Uterus (tissue), 4 donors: ENCODE results near the gene CDR2L. TPM values are rescaled to one million over a fixed set of nuclear protein-coding genes. Genes with fewer than 3 reads are reported as not detected.

Experiments used
- DNase-seq, 2 donors: peaks; one replicate each; pipeline ENCODE4 v3.0.0-alpha.2; 2019 to 2020
- H3K27ac ChIP-seq, 2 donors: fragments of 200-600 bp; sonication (generic); 1 replicate in 1 of 2; 2 replicates in 1 of 2; pipeline ENCODE4 v1.5.1; 2016 to 2018
- H3K27me3 ChIP-seq, 2 donors: fragments of 200-600 bp; sonication (generic); one replicate each; pipeline ENCODE4 v1.5.1; 2018 to 2019; ENCODE audit warnings: control low read depth in 1 of 2
- H3K36me3 ChIP-seq, 2 donors: fragments of 200-600 bp; sonication (generic); one replicate each; pipeline ENCODE4 v1.5.1; 2019; ENCODE audit warnings: control low read depth in 1 of 2
- H3K4me1 ChIP-seq, 2 donors: fragments of 200-600 bp; sonication (generic); one replicate each; pipeline ENCODE4 v1.5.1; 2018 to 2019; ENCODE audit warnings: control low read depth in 1 of 2
- H3K4me3 ChIP-seq, 2 donors: fragments of 200-600 bp; sonication (generic); 1 replicate in 1 of 2; 2 replicates in 1 of 2; pipeline ENCODE4 v1.5.1; 2018 to 2019; ENCODE audit warnings: mild to moderate bottlenecking in 1 of 2
- H3K9me3 ChIP-seq, 2 donors: fragments of 200-600 bp; sonication (generic); one replicate each; pipeline ENCODE4 v1.5.1; 2019; ENCODE audit warnings: control low read depth in 1 of 2
- CTCF ChIP-seq, 4 experiments: fragments of 200-600 bp in 2 of 4; fragments of 450-650 bp in 2 of 4; sonication (generic) in 2 of 4; IDR thresholded peaks; one replicate each; pipeline ENCODE4 v1.5.1; 2016 to 2019; ENCODE audit warnings: antibody characterized with exemption in 4 of 4, mild to moderate bottlenecking in 2 of 4, moderate library complexity in 1 of 4
- POLR2A ChIP-seq, 2 donors: fragments of 450-650 bp; IDR thresholded peaks; one replicate each; pipeline ENCODE4 v1.6.1; 2016; ENCODE audit warnings: antibody characterized with exemption in 2 of 2, mild to moderate bottlenecking in 1 of 2, moderate library complexity in 1 of 2
- intact Hi-C: fragments of 100-400 bp; cut with DNase I; formaldehyde crosslinking; loops from one replicate; pipeline ENCODE4 v1.15.1; 2023; ENCODE audit warnings: low total_unique reads
- total RNA-seq, 4 donors: library from RNA; depleted of rRNA in 3 of 4; stranded (reverse); fragments of >200 nt in 3 of 4; gene quantifications; one replicate each; pipeline versions ENCODE4 v1.1.0 to v1.2.4, GENCODE V29; 2014 to 2023
- donor health status: DM: yes; HTN: yes; CAD: no.

CDR2L gene
- total RNA-seq, result 10 to 100 TPM in 1 of 4 donors, 1 to 10 TPM in 3; 4.7 to 25.4 (median 6.7) TPM

DNA sequence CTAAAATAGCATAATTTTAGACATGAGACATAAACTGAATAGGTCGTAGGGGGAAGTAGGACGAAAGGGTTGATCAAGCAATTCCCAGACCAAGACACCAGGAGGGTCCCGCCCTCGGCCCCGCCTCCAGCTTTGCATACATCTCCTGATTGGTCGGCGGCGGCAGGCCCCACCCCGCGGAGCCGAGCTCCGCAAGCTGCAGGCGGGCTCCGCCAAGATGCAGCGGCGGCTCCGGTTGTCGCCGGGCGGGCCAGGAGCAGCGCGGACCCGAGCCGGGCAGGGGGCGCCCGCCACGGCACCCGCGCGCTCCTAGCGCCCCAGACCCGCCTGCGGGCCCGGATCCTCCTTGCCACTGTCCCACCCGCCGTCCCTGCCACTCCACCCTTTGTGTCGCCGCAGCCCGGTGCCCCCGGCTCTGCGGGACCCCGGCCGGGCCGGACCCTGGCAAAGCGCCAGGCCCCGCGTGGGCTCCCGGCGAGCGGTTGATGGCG lies at the start of gene CDR2L:
Gene CDR2L (plus strand): TSS at position 215 of the 491 bp plus-strand sequence. CDS start 412 bp downstream, outside the sequence.
- H3K4me3 ChIP-seq, result peak within 1 kb of the TSS; percentile 78 to 83
- intact Hi-C loops, result no loop called here

DNA sequence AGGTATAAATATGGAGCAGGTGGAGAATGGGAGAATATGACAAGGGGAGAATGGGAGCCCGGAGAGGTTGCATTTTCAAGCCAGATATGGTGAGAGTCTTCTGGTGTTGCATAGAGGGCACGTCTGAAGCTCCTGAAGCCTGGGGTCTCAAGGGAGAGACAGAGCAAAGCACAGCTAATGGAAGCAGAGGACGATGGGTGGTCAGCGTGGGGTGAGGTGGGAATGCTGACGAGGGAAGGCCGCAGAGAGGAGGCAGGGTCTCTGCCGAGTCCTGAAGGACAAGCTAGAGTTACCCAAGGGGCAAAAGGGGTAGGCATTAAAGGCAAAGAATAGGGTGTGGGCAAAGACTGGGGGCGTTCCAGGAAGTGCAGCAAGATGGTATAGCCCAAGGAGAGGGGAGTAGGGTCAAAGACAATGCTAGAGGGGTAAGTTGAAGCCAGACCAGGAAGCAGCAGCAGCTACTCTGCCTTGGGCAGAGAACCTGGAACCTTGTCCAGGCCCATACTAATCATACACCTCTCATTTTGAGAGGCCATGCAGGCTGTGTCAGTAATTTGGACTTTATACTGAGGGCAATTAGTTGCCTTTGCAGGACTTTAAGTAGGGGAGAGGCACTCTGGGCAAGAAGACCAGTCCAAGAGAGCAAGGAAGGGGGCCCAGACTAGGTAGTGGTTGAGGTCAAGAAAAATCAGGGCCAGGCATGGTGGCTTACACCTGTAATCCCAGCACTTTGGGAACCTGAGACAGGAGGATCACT lies 49.1 kb upstream of the CDR2L start:
- no peaks in the 10 kb centered on the region for H3K4me1 ChIP-seq
- H3K27me3 ChIP-seq, result peaks cover 0 to 27% of the 10 kb centered on the region in 2 donors
- no peak overlapping the region for H3K27ac ChIP-seq
- TF ChIP-seq POLR2A (IDR thresholded peaks at IDR 0.05) (no peak), CTCF (IDR thresholded peaks at IDR 0.05) (no peak)
- H3K9me3 ChIP-seq, result no peaks in the 10 kb centered on the region
- H3K4me3 ChIP-seq, result no peak overlapping the region
- no peaks in the 10 kb centered on the region for H3K36me3 ChIP-seq
- intact Hi-C loops, result no loop called here
- no peak for DNase-seq

More for the DNA sequence above, at the start of gene CDR2L:
- peak; percentile 97 for DNase-seq
- Histone ChIP-seq H3K27me3 (no peaks in the 10 kb centered on the region), H3K9me3 (no peaks in the 10 kb centered on the region), H3K27ac (peak within 1 kb of the TSS; percentile 93 to 98), H3K36me3 (no peaks in the 10 kb centered on the region), H3K4me1 (peaks cover 0 to 3% of the 10 kb centered on the region in 2 donors)
- TF ChIP-seq CTCF (IDR thresholded peaks at IDR 0.05) (peak in 1 of 4 experiments; percentile 23), POLR2A (IDR thresholded peaks at IDR 0.05) (peak; percentile 97 to 98)

DNA sequence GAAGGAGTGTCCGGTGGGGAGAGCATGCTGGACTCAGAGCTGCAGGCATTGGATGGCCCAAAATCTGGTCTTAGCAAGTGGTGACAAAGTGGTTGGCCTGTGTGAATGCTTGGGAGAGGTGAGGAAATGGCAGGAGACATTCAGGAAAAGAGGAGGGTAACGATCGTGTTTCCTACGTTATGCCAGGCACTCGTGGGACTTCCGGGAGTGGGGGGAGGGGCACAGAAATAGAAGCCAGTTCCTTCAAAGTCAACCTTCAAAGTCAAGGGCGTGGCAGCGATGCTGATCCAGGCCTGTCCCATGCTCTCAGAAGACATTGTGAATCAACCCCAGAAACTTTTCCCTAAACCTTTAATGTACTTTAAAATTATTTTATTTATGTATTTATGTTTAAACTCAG lies 47.9 kb upstream of the CDR2L start:
- peaks cover 0 to 24% of the 10 kb centered on the region in 2 donors for H3K27me3 ChIP-seq
- intact Hi-C loops, result no loop called here
- no peaks in the 10 kb centered on the region for H3K9me3 ChIP-seq

DNA sequence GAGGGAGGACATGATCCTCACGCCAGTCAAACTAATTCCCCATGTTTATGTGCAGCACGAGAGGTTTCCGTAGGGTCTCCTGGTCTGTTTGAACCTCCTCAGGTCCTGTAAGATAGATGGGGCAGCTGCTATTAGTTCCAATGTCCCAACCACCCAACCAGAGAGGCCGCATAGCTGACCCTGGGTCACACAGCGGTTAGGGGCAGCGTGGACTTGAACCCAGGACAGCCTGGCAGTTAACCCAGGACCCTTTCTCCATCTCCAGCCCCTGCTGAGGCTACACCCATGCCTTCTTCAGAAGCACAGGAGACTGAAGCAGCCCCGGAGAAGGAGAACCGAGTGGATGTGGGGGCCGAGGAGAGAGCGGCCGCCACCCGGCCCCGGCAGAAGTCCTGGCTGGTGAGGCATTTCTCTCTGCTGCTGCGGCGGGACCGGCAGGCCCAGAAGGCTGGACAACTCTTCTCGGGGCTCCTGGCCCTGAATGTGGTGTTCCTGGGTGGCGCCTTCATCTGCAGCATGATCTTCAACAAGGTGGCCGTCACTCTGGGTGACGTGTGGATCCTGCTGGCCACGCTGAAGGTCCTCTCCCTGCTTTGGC lies 46.2 kb upstream of the CDR2L start:
- intact Hi-C loops, result no loop called here
- H3K27me3 ChIP-seq, result peaks cover 0 to 11% of the 10 kb centered on the region in 2 donors
- TF ChIP-seq POLR2A (IDR thresholded peaks at IDR 0.05) (no peak), CTCF (IDR thresholded peaks at IDR 0.05) (no peak)

More for the DNA sequence above, 47.9 kb upstream of the CDR2L start:
- no peak overlapping the region for H3K27ac ChIP-seq
- no peak for TF ChIP-seq POLR2A (IDR thresholded peaks at IDR 0.05)
- TF ChIP-seq CTCF (IDR thresholded peaks at IDR 0.05), result no peak
- H3K4me3 ChIP-seq, result no peak overlapping the region
- DNase-seq, result no peak
- no peaks in the 10 kb centered on the region for H3K4me1 ChIP-seq
- H3K36me3 ChIP-seq, result no peaks in the 10 kb centered on the region

More for the DNA sequence above, 46.2 kb upstream of the CDR2L start:
- H3K27ac ChIP-seq, result no peak overlapping the region
- no peaks in the 10 kb centered on the region for H3K36me3 ChIP-seq
- DNase-seq, result no peak
- H3K4me3 ChIP-seq, result no peak overlapping the region
- no peaks in the 10 kb centered on the region for H3K4me1 ChIP-seq
- H3K9me3 ChIP-seq, result no peaks in the 10 kb centered on the region
